ENCODE data around the gene NSMCE1. TPM values are rescaled to one million over a fixed set of nuclear protein-coding genes. Genes with fewer than 3 reads are reported as not detected.
"Not testable (repeated sequence)": the region's sequence is repeated elsewhere in the genome, so short reads cannot be mapped to it uniquely, and the experiment has no call there.

NSMCE1 gene
- total RNA-seq, 1 donor from 2014 or later, result 53.0 TPM

- Histone ChIP-seq H3K27ac (no peak overlapping the region), H3K9me3 (no peaks in the 10 kb centered on the region), H3K4me1 (peaks cover 37% of the 10 kb centered on the region), H3K36me3 (peaks cover 25% of the 10 kb centered on the region), H3K4me3 (no peak overlapping the region), H3K27me3 (ENCODE audit: low read depth) (no peaks in the 10 kb centered on the region)
- ATAC-seq (no peak), DNase-seq (peak; percentile 14)
- no peak for TF ChIP-seq CTCF (IDR thresholded peaks at IDR 0.05)
- intact Hi-C loops (cut with DNase I), result no loop called here
These were observed 14.2 kb downstream of the NSMCE1 start for GRCh38 chr16:27254262-27254811.

- intact Hi-C loops (cut with DNase I), result no loop called here
- no peak for TF ChIP-seq CTCF (IDR thresholded peaks at IDR 0.05)
- no peak for DNase-seq
- Histone ChIP-seq H3K9me3 (no peaks in the 10 kb centered on the region), H3K27me3 (ENCODE audit: low read depth) (no peaks in the 10 kb centered on the region), H3K4me1 (peaks cover 34% of the 10 kb centered on the region), H3K27ac (no peak overlapping the region), H3K4me3 (no peak overlapping the region), H3K36me3 (peaks cover 25% of the 10 kb centered on the region)
- ATAC-seq, result peak in 1 of 2 donors; percentile 36
These were observed 15.0 kb downstream of the NSMCE1 start for GRCh38 chr16:27253526-27253930.

GRCh38 chr16:27252206-27252585 is 16.4 kb downstream of the NSMCE1 start:
- intact Hi-C loops (cut with DNase I), result no loop called here
- Histone ChIP-seq H3K27ac (no peak overlapping the region), H3K9me3 (no peaks in the 10 kb centered on the region), H3K36me3 (peaks cover 23% of the 10 kb centered on the region), H3K4me3 (no peak overlapping the region), H3K27me3 (ENCODE audit: low read depth) (no peaks in the 10 kb centered on the region), H3K4me1 (peaks cover 20% of the 10 kb centered on the region)
- no peak for ATAC-seq
- TF ChIP-seq CTCF (IDR thresholded peaks at IDR 0.05), result no peak
- DNase-seq, result no peak

GRCh38 chr16:27251541-27252205 is 16.9 kb downstream of the NSMCE1 start:
- ATAC-seq (no peak), DNase-seq (no peak)
- Histone ChIP-seq H3K4me1 (peaks cover 20% of the 10 kb centered on the region), H3K36me3 (peaks cover 18% of the 10 kb centered on the region), H3K9me3 (no peaks in the 10 kb centered on the region), H3K4me3 (no peak overlapping the region), H3K27ac (no peak overlapping the region), H3K27me3 (ENCODE audit: low read depth) (no peaks in the 10 kb centered on the region)
- intact Hi-C loops (cut with DNase I), result no loop called here
- TF ChIP-seq CTCF (IDR thresholded peaks at IDR 0.05), result no peak

GRCh38 chr16:27248886-27249285 is 19.7 kb downstream of the NSMCE1 start:
- DNase-seq, H3K4me3 ChIP-seq, ATAC-seq: not testable (repeated sequence)

GRCh38 chr16:27248036-27248435 is 20.5 kb downstream of the NSMCE1 start:
- H3K4me3 ChIP-seq, result no peak overlapping the region
- no peak for TF ChIP-seq CTCF (IDR thresholded peaks at IDR 0.05)
- no peak overlapping the region for H3K27ac ChIP-seq
- H3K36me3 ChIP-seq, result no peaks in the 10 kb centered on the region
- peaks cover 34% of the 10 kb centered on the region for H3K4me1 ChIP-seq
- no peaks in the 10 kb centered on the region for H3K27me3 ChIP-seq (ENCODE audit: low read depth)
- ATAC-seq (no peak), DNase-seq (no peak)
- no peaks in the 10 kb centered on the region for H3K9me3 ChIP-seq
- intact Hi-C loops (cut with DNase I), result no loop called here

More at GRCh38 chr16:27248886-27249285, 19.7 kb downstream of the NSMCE1 start:
- H3K27me3 ChIP-seq (ENCODE audit: low read depth); intact Hi-C loops (cut with DNase I); H3K27ac ChIP-seq; H3K36me3 ChIP-seq; H3K9me3 ChIP-seq: not testable (repeated sequence)
- H3K4me1 ChIP-seq, result peaks cover 34% of the 10 kb centered on the region

- H3K27me3 ChIP-seq (ENCODE audit: low read depth); H3K36me3 ChIP-seq; ATAC-seq; H3K9me3 ChIP-seq; H3K27ac ChIP-seq; H3K4me3 ChIP-seq; DNase-seq; intact Hi-C loops (cut with DNase I): not testable (repeated sequence)
- peaks cover 43% of the 10 kb centered on the region for H3K4me1 ChIP-seq
These were observed 21.5 kb downstream of the NSMCE1 start for GRCh38 chr16:27247076-27247475.
